HG02759 (cell line): ENCODE measurements around the gene TMEM130.

Experiments used
- ATAC-seq: cut with Tn5 transposase; IDR thresholded peaks from one replicate; pipeline ENCODE4 v1.9.1; 2021; ENCODE audit warnings: mild to moderate bottlenecking, moderate library complexity; ENCODE audit not compliant: unreplicated experiment

The TMEM130 gene

GRCh38 chr7:98810153-98810802 lies 59.5 kb downstream of the TMEM130 start:
- ATAC-seq: no peak

GRCh38 chr7:98808751-98809460 lies 60.9 kb downstream of the TMEM130 start:
- no peak for ATAC-seq

GRCh38 chr7:98807068-98808048 lies 62.5 kb downstream of the TMEM130 start:
- no peak for ATAC-seq

GRCh38 chr7:98805956-98806838 lies 63.6 kb downstream of the TMEM130 start:
- ATAC-seq: no peak

- peak; percentile 35 for ATAC-seq
These were observed 67.1 kb downstream of the TMEM130 start for GRCh38 chr7:98802781-98803110.

GRCh38 chr7:98802088-98802780 lies 67.6 kb downstream of the TMEM130 start:
- peak; percentile 90 for ATAC-seq

- ATAC-seq: no peak
These were observed 68.8 kb downstream of the TMEM130 start for GRCh38 chr7:98800996-98801395.

- ATAC-seq: no peak
These were observed 72.7 kb downstream of the TMEM130 start for GRCh38 chr7:98797150-98797549.
